ENCODE results near the gene FOXE1. TPM values are rescaled to one million over a fixed set of nuclear protein-coding genes. Genes with fewer than 3 reads are reported as not detected.

Gene FOXE1
- total and polyA plus RNA-seq, 2 experiments from 2014 or later, result 0.45 TPM; not detected in 1

GRCh38 chr9:97863314-97863713, 10.3 kb downstream of the FOXE1 start (continued):
- TF ChIP-seq ZNF462 (CRISPR knock-in tag; IDR thresholded peaks at IDR 0.05), result no peak
- TF ChIP-seq NANOG (IDR thresholded peaks at IDR 0.05; ENCODE audit: borderline replicate concordance), result no peak
- no peak for TF ChIP-seq POLR2AphosphoS5 (IDR thresholded peaks at IDR 0.05; ENCODE audit: low read depth)
- TF ChIP-seq EZH2 (IDR thresholded peaks at IDR 0.05; ENCODE audit: low read depth, unreplicated experiment), result no peak
- no peak for TF ChIP-seq EZH2phosphoT487 (IDR thresholded peaks at IDR 0.05; ENCODE audit: unreplicated experiment)
- no peak for TF ChIP-seq REST (IDR thresholded peaks at IDR 0.05; ENCODE audit: unreplicated experiment)
- no peak for TF ChIP-seq ZNF114 (CRISPR knock-in tag; IDR thresholded peaks at IDR 0.05)
- TF ChIP-seq CTCF (conservative IDR thresholded peaks at IDR 0.05; ENCODE audit: low read depth in 2 of 2), result no peak
